ENCODE data around the gene CYBA. TPM values are rescaled to one million over a fixed set of nuclear protein-coding genes. Genes with fewer than 3 reads are reported as not detected.

CYBA gene
- total RNA-seq, 2 donors from 2014 or later: 368 to 389 TPM

- Histone ChIP-seq H3K9me3 (no peaks in the 10 kb centered on the region), H3K27me3 (no peaks in the 10 kb centered on the region), H3K4me3 (no peak overlapping the region), H3K27ac (no peak overlapping the region), H3K4me1 (peaks cover 4% of the 10 kb centered on the region), H3K36me3 (no peaks in the 10 kb centered on the region), H3K9ac (ENCODE audit: low read depth in 2 of 2, low read length in 2 of 2) (no peak overlapping the region)
- TF ChIP-seq CTCF (IDR thresholded peaks at IDR 0.05): no peak
- no peak for DNase-seq
- intact Hi-C loops (cut with DNase I): no loop called here
Observed at GRCh38 chr16:88658714-88659113, 7.9 kb upstream of the CYBA start.

GRCh38 chr16:88657371-88657770, 6.5 kb upstream of the CYBA start:
- intact Hi-C loops (cut with DNase I): no loop called here
- TF ChIP-seq CTCF (IDR thresholded peaks at IDR 0.05): no peak
- Histone ChIP-seq H3K36me3 (no peaks in the 10 kb centered on the region), H3K9me3 (no peaks in the 10 kb centered on the region), H3K9ac (ENCODE audit: low read depth in 2 of 2, low read length in 2 of 2) (no peak overlapping the region), H3K4me1 (peaks cover 4% of the 10 kb centered on the region), H3K27ac (no peak overlapping the region), H3K4me3 (no peak overlapping the region), H3K27me3 (no peaks in the 10 kb centered on the region)
- DNase-seq: no peak

- no peaks in the 10 kb centered on the region for H3K36me3 ChIP-seq
- no peak overlapping the region for H3K27ac ChIP-seq
- no peak overlapping the region for H3K9ac ChIP-seq (ENCODE audit: low read depth in 2 of 2, low read length in 2 of 2)
- H3K4me1 ChIP-seq: peaks cover 6% of the 10 kb centered on the region
- intact Hi-C loops (cut with DNase I): no loop called here
- H3K27me3 ChIP-seq: no peaks in the 10 kb centered on the region
- no peak overlapping the region for H3K4me3 ChIP-seq
- no peaks in the 10 kb centered on the region for H3K9me3 ChIP-seq
- no peak for DNase-seq
- no peak for TF ChIP-seq CTCF (IDR thresholded peaks at IDR 0.05)
Observed at GRCh38 chr16:88656291-88656980, 5.6 kb upstream of the CYBA start.

GRCh38 chr16:88655733-88656281, 5.0 kb upstream of the CYBA start:
- Histone ChIP-seq H3K4me1 (peaks cover 8% of the 10 kb centered on the region), H3K4me3 (no peak overlapping the region), H3K27ac (no peak overlapping the region), H3K9ac (ENCODE audit: low read depth in 2 of 2, low read length in 2 of 2) (no peak overlapping the region), H3K36me3 (no peaks in the 10 kb centered on the region), H3K27me3 (no peaks in the 10 kb centered on the region), H3K9me3 (no peaks in the 10 kb centered on the region)
- DNase-seq: no peak
- intact Hi-C loops (cut with DNase I): no loop called here
- no peak for TF ChIP-seq CTCF (IDR thresholded peaks at IDR 0.05)

- H3K27ac ChIP-seq: no peak overlapping the region
- no peaks in the 10 kb centered on the region for H3K9me3 ChIP-seq
- no peak overlapping the region for H3K9ac ChIP-seq (ENCODE audit: low read depth in 2 of 2, low read length in 2 of 2)
- no peak for DNase-seq
- H3K36me3 ChIP-seq: no peaks in the 10 kb centered on the region
- no peak for TF ChIP-seq CTCF (IDR thresholded peaks at IDR 0.05)
- H3K4me3 ChIP-seq: no peak overlapping the region
- intact Hi-C loops (cut with DNase I): no loop called here
- peaks cover 8% of the 10 kb centered on the region for H3K4me1 ChIP-seq
- no peaks in the 10 kb centered on the region for H3K27me3 ChIP-seq
Observed at GRCh38 chr16:88655053-88655732, 4.3 kb upstream of the CYBA start.
